ENCODE measurements around the gene FRZB. TPM values are rescaled to one million over a fixed set of nuclear protein-coding genes. Genes with fewer than 3 reads are reported as not detected.

FRZB gene
- total RNA-seq, 1 experiment from 2014 or later, result 0.08 TPM

DNA sequence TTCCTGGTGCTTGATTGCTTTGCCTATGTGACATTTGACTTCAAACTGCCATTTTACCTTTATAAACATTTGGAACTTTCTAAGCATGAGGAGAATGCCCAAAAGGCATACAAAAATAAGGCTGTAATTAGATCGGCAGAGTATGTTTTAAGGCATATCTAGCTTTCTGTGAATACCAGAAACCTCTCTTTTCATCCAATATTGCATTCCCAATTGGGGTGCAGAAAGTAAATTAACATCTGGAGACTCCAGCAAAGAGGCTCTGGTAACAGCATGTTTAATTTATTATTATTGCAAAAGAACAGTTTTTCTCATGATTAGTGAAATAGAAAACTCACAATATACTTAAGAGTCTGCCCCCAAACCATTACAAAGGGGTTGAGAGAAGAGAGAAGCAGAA lies 32.1 kb downstream of the FRZB start:
- no peak for DNase-seq (ENCODE audit: low spot score)

DNA sequence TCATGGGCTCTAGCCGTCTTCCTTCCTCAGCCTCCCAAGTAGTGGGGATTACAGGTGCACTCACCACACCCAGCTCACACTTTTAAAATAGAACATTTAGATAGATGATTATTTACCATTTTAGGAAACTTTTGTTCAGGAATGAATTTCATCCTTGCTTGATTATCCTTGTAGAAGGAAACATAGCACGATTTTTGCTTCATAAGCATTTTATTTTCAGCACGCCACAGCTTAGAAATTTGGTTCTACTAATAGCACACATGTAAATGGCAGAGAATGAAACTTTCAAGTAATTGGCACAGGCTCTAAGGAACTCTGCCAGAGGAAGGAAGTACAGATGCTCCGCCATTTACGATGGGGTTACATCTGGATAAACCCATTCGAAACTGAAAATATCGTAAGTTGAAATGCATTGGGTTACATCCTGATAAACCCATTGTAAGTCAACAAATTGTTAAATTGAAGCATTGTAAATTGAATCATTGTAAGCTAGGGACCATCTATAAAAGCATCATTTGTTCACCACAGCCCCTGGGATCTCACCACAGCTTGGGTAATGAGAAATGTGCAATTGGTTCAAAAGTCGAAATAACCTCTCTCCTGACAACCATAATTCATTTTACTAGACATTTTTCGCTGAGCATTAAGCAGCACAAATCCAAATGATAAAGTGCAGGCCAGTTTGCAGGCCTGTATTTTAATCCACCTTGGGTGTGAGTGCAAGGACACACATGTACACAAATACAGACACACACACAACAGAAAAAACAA lies 33.2 kb downstream of the FRZB start:
- no peak for DNase-seq (ENCODE audit: low spot score)

DNA sequence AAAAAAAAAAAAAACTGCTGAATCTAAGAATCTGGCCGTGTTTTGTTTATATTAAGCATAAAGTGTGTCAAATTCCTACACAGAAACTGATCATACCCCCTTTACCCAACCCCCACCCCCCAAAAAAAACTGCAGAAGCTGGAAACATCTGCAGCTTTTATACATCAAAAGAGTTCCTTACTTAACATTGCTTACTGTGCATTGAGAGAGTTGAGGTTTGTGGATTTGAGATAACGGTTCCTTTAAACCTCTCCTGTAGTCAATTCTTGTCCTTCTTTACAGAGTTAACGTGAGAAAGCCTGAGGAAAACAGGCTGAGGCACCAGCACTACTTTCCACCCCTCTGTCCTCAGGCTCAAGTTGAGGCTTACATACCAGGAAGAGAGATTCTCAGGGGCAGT lies 34.5 kb downstream of the FRZB start:
- DNase-seq (ENCODE audit: low spot score), result no peak

- DNase-seq (ENCODE audit: low spot score), result no peak
Observed at GRCh38 chr2:182831101-182831500, 35.3 kb downstream of the FRZB start.

DNA sequence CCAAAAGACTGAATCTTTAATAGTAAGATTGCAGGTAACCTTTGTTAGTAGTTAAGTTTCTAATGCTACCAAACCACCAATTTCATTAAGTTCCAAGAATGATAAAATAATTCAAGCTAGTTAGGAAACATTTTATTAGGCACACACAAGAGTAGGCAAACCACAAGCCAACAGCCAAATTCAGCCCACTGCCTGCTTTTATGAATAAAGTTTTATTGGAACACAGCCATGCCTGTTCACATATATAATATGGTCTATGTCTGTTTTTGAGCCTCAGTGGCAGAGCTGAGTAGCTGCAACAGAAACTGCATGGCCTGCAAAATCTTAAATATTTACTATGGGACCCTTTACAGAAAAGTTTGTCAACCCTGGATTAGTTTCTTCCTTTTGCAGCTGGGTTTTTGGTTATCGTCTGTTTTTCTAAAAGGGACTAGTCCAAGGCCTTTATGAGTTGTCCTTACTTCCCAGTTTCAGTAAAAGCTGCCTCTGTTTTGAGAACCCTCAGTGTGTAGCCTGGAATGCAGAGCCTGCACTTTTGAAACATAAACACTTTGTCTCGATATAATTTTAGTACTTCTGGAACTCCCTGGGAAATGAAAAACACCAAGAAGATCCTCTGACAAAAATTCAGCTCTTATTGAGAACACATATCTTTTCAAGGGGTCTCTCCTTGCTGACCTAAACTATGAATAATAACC lies 39.1 kb downstream of the FRZB start:
- DNase-seq (ENCODE audit: low spot score), result no peak

GRCh38 chr2:182826496-182826895 lies 39.9 kb downstream of the FRZB start:
- no peak for DNase-seq (ENCODE audit: low spot score)

GRCh38 chr2:182826064-182826463 lies 40.4 kb downstream of the FRZB start:
- DNase-seq (ENCODE audit: low spot score), result no peak

DNA sequence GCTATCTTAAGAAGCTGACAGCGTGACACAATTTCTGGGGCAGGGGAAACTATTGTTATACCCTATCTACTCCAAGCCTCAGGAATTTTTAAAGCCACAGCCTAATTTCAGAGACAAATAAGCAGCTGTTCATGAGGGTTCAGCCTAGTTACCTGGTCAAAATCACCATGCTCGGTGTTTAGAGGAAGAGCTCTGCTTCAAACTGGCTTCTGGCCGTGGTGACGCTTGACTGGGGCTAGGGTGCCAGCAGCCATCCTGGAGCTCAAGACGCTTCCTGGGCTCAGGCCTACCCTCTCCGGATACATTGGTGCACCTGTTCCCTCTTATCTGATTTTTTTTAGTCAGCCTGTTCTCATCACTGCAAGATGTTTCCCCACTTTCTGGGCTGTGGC lies 41.7 kb downstream of the FRZB start:
- no peak for DNase-seq (ENCODE audit: low spot score)

GRCh38 chr2:182824056-182824766 lies 42.2 kb downstream of the FRZB start:
- no peak for DNase-seq (ENCODE audit: low spot score)

GRCh38 chr2:182822733-182823132 lies 43.7 kb downstream of the FRZB start:
- DNase-seq (ENCODE audit: low spot score), result no peak

DNA sequence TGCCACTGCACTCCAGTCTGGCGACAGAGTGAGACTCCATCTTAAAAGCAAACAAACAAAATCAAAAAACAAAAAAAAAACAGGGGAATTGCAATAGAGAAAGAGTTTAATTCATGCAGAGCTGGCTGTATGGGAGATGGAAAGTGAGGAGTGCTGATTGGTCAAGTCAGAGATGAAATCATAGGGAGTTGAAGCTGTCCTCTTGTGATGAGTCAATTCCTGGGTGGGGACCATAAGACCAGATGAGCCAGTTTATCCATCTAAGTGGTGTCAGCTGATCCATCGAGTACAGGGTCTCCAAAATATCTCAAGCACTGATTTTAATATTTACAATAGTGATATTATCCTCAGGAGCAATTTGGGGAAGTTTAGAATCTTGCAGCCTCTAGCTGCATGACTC lies 45.3 kb downstream of the FRZB start:
- no peak for DNase-seq (ENCODE audit: low spot score)

DNA sequence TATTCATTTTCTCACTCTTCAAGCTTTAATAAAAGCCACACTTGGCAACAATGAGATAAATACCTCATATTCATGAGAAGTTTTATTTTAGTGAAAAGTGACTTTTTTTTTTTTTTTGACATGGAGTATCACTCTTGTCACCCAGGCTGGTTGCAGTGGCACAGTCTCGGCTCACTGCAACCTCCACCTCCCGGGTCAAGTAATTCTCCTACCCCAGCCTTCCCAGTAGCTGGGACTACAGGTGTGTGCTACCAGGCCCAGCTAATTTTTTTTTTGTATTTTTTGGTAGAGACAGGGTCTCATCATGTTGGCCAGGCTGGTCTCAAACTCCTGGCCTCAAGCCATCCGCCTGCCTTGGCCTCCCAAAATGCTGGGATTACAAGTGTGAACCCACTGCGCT lies 47.0 kb downstream of the FRZB start:
- no peak for DNase-seq (ENCODE audit: low spot score)

DNA sequence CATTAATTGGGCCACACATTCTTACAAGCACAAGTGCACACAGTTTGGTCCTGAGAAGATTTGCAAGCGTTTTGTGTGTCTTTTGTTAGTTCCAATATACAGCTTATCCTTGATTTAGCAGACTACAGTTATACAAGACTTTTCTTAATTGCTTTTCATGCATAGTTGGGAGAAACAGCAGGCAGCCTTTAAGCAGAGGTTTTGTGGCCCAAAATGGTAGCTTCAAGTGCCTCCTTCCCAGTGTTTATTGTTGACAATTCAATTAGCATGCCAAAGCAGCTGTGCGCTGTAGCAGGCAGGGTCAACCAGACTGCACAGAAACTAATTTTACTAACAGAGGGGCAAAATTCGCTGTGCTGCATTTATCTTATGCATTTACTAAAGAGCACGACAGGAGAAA lies 47.5 kb downstream of the FRZB start:
- peak; percentile 7 for DNase-seq (ENCODE audit: low spot score)

GRCh38 chr2:182818501-182818900 lies 47.9 kb downstream of the FRZB start:
- no peak for DNase-seq (ENCODE audit: low spot score)

DNA sequence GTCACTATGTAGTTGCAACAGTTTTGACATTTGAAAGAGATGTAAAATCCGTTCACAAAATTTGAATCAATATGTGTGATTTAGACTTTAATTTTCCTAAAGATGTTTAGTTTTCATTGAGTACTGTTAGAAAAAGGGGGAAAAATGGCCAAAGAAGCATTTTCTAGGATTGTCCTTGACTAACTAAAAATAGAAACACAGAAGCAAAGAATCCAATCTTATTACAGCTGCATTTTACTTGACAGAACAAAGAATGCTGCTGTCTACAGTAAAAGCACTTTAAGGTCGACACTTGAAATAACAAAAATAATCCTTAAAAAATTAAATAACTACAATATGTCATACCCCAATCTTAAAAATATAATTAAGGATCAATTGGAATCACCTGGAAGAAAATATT lies 48.9 kb downstream of the FRZB start:
- no peak for DNase-seq (ENCODE audit: low spot score)

GRCh38 chr2:182816866-182817265 lies 49.6 kb downstream of the FRZB start:
- no peak for DNase-seq (ENCODE audit: low spot score)

DNA sequence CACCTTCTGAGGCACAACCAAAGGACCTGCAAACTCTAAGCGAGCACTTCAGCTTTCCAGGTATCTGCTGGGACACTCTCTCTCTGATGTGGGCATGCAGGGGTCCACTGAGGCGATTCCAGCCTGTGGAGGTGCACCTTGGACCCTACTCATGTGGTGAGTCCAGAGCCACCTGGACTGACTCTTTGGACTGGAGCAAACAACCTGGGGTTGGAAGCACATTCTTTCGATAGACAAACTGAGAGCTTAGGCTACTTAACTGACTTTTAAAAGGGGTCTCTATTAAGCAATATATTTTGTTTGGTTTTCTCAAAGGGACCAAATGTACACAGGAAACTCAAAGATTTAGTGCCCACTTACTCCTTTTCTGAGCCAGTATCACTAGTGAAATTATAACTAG lies 51.6 kb downstream of the FRZB start:
- no peak for DNase-seq (ENCODE audit: low spot score)

DNA sequence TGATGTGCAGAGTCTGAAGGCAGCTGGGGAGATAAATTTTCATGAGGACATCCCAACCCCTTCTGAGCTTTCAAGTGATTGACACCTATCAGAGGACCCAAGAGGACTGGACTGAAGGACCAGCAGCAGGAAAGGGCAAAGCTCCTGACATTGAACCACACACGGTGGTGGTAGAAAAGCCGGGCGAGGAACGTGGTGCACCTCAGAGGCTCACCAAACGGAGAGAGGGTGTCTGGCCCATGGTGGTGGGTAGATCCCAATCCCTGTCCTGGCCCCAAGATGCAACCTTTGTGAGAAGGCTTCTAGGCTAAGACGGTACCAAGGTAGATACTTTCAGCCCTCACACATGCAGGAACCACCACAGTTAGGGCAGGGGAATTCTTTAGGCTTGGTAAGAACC lies 52.1 kb downstream of the FRZB start:
- DNase-seq (ENCODE audit: low spot score), result no peak

DNA sequence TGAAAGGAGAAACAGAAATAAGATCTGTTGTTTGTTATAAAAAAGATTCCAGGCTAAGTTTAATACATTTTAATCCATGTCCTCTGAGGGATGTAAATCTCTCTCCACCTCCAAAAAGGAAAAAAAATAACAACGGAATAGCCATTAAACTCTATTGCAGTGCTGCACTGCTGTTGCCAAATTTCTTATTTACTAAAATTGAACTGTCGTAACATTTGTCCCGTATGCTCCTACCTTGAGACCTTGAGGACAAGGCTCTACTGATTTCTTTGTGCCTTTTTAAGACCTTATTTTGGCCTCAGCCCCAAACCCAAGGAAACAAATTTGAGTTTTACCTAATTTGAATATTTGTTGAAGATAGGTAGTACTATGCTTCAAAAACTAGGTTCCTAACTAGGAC lies 56.4 kb downstream of the FRZB start:
- no peak for DNase-seq (ENCODE audit: low spot score)

DNA sequence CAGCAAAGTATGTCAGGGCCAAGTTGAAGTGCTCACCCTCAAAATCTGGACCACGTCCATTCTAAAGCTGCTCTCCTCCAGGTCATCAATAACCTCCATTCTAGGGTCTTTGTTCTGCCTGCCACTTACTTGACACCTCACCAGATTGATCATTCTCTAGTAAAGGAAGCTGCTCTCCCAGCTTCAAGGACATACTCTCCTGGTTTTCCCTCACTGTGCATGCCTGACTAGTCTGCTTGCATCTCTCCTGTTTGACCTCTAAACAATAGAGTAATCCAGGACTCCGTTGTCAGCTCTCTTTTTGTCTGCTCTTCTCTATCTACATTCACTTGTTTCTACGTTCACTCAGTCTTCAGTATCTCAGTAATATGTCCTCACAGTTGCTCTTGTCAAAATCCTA lies 59.1 kb downstream of the FRZB start:
- no peak for DNase-seq (ENCODE audit: low spot score)

DNA sequence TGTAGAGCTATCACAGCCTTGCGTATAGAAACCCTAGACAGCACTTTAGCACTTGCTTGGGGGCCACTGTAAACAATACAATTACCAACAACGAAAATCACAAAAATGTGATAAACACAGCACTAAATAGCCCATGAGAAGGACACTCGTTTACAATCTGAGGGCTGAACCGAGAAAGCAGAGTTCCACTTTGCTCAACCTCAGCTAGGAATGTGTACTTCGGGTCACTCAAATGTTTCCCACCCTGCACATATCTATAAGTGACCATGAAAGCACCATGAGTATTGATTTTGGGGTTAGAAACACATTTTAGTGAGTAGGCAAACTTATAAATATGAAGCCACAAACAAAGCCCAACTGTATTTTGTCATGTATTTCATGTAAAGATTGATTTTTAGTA lies 62.3 kb downstream of the FRZB start:
- DNase-seq (ENCODE audit: low spot score), result no peak

DNA sequence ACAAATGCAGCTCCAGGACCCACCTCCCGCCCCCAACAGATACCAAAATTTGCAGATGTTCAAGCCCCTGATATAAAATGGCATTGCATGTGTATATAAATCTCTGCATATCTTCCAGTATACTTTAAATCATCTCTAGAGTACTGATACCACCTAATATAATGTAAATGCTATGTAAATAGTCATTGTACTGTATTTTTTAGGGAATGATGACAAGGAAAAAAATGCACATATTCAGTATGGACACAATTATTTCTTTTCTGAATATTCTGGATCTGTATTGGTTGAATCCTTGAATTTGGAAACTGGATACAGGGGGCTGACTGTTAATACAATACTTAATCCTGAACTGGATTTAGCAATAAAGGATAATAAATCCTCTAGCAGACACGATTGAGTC lies 67.7 kb downstream of the FRZB start:
- no peak for DNase-seq (ENCODE audit: low spot score)

- DNase-seq (ENCODE audit: low spot score), result no peak
Observed at GRCh38 chr2:182792441-182792840, 74.0 kb downstream of the FRZB start.
